ENCODE results near the gene PHLDA2.

Gene PHLDA2

GRCh38 chr11:2944530-2944929 lies 15.3 kb upstream of the PHLDA2 start:
- no peak for TF ChIP-seq EZH2phosphoT487 (IDR thresholded peaks at IDR 0.05; ENCODE audit: borderline replicate concordance, low read length)
- no peak for TF ChIP-seq CTCF (IDR thresholded peaks at IDR 0.05; ENCODE audit: low read depth, low read length, poor library complexity, severe bottlenecking)
- Histone ChIP-seq H3K9me3 (ENCODE audit: control insufficient read depth, insufficient read depth, low read length) (peaks cover 5% of the 10 kb centered on the region; the same call in 1 of the 2 replicates), H3K9me2 (replicated peaks; ENCODE audit: control insufficient read depth, low read length) (no peaks in the 10 kb centered on the region), H3K79me2 (ENCODE audit: control insufficient read depth, low read length) (no peaks in the 10 kb centered on the region), H3K27me3 (ENCODE audit: control insufficient read depth, low read length) (no peaks in the 10 kb centered on the region), H3K4me3 (ENCODE audit: low read length) (no peak overlapping the region), H3K27ac (ENCODE audit: low read depth, low read length) (no peak overlapping the region), H3K4me1 (ENCODE audit: control insufficient read depth, low read length) (no peaks in the 10 kb centered on the region), H4K20me1 (ENCODE audit: control insufficient read depth, insufficient read depth, low read depth, low read length) (peaks cover 6% of the 10 kb centered on the region; the same call in 1 of the 2 replicates), H3K4me2 (ENCODE audit: low read length) (no peak overlapping the region), H3F3A (ENCODE audit: control insufficient read depth, insufficient read depth) (no peaks in the 10 kb centered on the region), H3K36me3 (ENCODE audit: control insufficient read depth, low read length) (peaks cover 56% of the 10 kb centered on the region)

GRCh38 chr11:2943711-2944118 lies 14.5 kb upstream of the PHLDA2 start:
- no peak overlapping the region for H3K4me2 ChIP-seq (ENCODE audit: low read length)
- H3K27ac ChIP-seq (ENCODE audit: low read depth, low read length), result no peak overlapping the region
- peaks cover 6% of the 10 kb centered on the region; the same call in 1 of the 2 replicates for H4K20me1 ChIP-seq (ENCODE audit: control insufficient read depth, insufficient read depth, low read depth, low read length)
- no peak for TF ChIP-seq CTCF (IDR thresholded peaks at IDR 0.05; ENCODE audit: low read depth, low read length, poor library complexity, severe bottlenecking)
- no peaks in the 10 kb centered on the region for H3K79me2 ChIP-seq (ENCODE audit: control insufficient read depth, low read length)
- H3K4me1 ChIP-seq (ENCODE audit: control insufficient read depth, low read length), result no peaks in the 10 kb centered on the region
- H3F3A ChIP-seq (ENCODE audit: control insufficient read depth, insufficient read depth), result peaks cover 1% of the 10 kb centered on the region
- no peaks in the 10 kb centered on the region for H3K27me3 ChIP-seq (ENCODE audit: control insufficient read depth, low read length)
- H3K9me2 ChIP-seq (replicated peaks; ENCODE audit: control insufficient read depth, low read length), result no peaks in the 10 kb centered on the region
- H3K4me3 ChIP-seq (ENCODE audit: low read length), result no peak overlapping the region
- H3K9me3 ChIP-seq (ENCODE audit: control insufficient read depth, insufficient read depth, low read length), result peaks cover 13% of the 10 kb centered on the region
- peaks cover 48% of the 10 kb centered on the region for H3K36me3 ChIP-seq (ENCODE audit: control insufficient read depth, low read length)

- H3K9me2 ChIP-seq (replicated peaks; ENCODE audit: control insufficient read depth, low read length), result no peaks in the 10 kb centered on the region
- H3K27me3 ChIP-seq (ENCODE audit: control insufficient read depth, low read length), result no peaks in the 10 kb centered on the region
- peaks cover 4% of the 10 kb centered on the region for H3F3A ChIP-seq (ENCODE audit: control insufficient read depth, insufficient read depth)
- no peak for TF ChIP-seq EZH2phosphoT487 (IDR thresholded peaks at IDR 0.05; ENCODE audit: borderline replicate concordance, low read length)
- TF ChIP-seq CTCF (IDR thresholded peaks at IDR 0.05; ENCODE audit: low read depth, low read length, poor library complexity, severe bottlenecking), result no peak
- peaks cover 6% of the 10 kb centered on the region; the same call in 1 of the 2 replicates for H4K20me1 ChIP-seq (ENCODE audit: control insufficient read depth, insufficient read depth, low read depth, low read length)
- no peaks in the 10 kb centered on the region for H3K4me1 ChIP-seq (ENCODE audit: control insufficient read depth, low read length)
- peaks cover 42% of the 10 kb centered on the region for H3K36me3 ChIP-seq (ENCODE audit: control insufficient read depth, low read length)
- no peak overlapping the region for H3K27ac ChIP-seq (ENCODE audit: low read depth, low read length)
- no peaks in the 10 kb centered on the region for H3K79me2 ChIP-seq (ENCODE audit: control insufficient read depth, low read length)
- H3K4me3 ChIP-seq (ENCODE audit: low read length), result no peak overlapping the region
- H3K9me3 ChIP-seq (ENCODE audit: control insufficient read depth, insufficient read depth, low read length), result peaks cover 16% of the 10 kb centered on the region
- no peak overlapping the region for H3K4me2 ChIP-seq (ENCODE audit: low read length)
Observed at GRCh38 chr11:2942872-2943710, 13.9 kb upstream of the PHLDA2 start.

Measured in DOHH2 (cell line).